ENCODE measurements around the gene RAB43.
"Not testable (repeated sequence)": the region's sequence is repeated elsewhere in the genome, so short reads cannot be mapped to it uniquely, and the experiment has no call there.

The RAB43 gene

GRCh38 chr3:129122412-129123011 lies 908 bp upstream of the RAB43 start:
- DNase-seq (ENCODE audit: low read depth in 2 of 3, low spot score in 1 of 3): no peak

GRCh38 chr3:129121016-129121791 lies 400 bp downstream of the RAB43 start:
- DNase-seq (ENCODE audit: low read depth in 2 of 3, low spot score in 1 of 3): no peak

GRCh38 chr3:129120254-129121004 lies 1.2 kb downstream of the RAB43 start:
- peak; percentile 89 to 90 (median 89) for DNase-seq (ENCODE audit: low read depth in 2 of 3, low spot score in 1 of 3)

- no peak for DNase-seq (ENCODE audit: low read depth in 2 of 3, low spot score in 1 of 3)
Observed at GRCh38 chr3:129119365-129120100, 2.1 kb downstream of the RAB43 start.

GRCh38 chr3:129118745-129119144 lies 2.9 kb downstream of the RAB43 start:
- DNase-seq (ENCODE audit: low read depth in 2 of 3, low spot score in 1 of 3): peak in 1 of 3 donors; percentile 47

GRCh38 chr3:129117134-129117533 lies 4.5 kb downstream of the RAB43 start:
- no peak for DNase-seq (ENCODE audit: low read depth in 2 of 3, low spot score in 1 of 3)

GRCh38 chr3:129116482-129116946 lies 5.1 kb downstream of the RAB43 start:
- no peak for DNase-seq (ENCODE audit: low read depth in 2 of 3, low spot score in 1 of 3)

GRCh38 chr3:129114455-129114854 lies 7.1 kb downstream of the RAB43 start:
- DNase-seq (ENCODE audit: low read depth in 2 of 3, low spot score in 1 of 3): no peak

GRCh38 chr3:129112308-129113052 lies 9.1 kb downstream of the RAB43 start:
- DNase-seq (ENCODE audit: low read depth in 2 of 3, low spot score in 1 of 3): no peak

GRCh38 chr3:129111076-129111780 lies 10.4 kb downstream of the RAB43 start:
- not testable (repeated sequence) for DNase-seq (ENCODE audit: low read depth in 2 of 3, low spot score in 1 of 3)

GRCh38 chr3:129107793-129108192 lies 13.8 kb downstream of the RAB43 start:
- no peak for DNase-seq (ENCODE audit: low read depth in 2 of 3, low spot score in 1 of 3)

GRCh38 chr3:129106866-129107565 lies 14.6 kb downstream of the RAB43 start:
- no peak for DNase-seq (ENCODE audit: low read depth in 2 of 3, low spot score in 1 of 3)

- DNase-seq (ENCODE audit: low read depth in 2 of 3, low spot score in 1 of 3): no peak
Observed at GRCh38 chr3:129106320-129106719, 15.3 kb downstream of the RAB43 start.

GRCh38 chr3:129105862-129106261 lies 15.7 kb downstream of the RAB43 start:
- DNase-seq (ENCODE audit: low read depth in 2 of 3, low spot score in 1 of 3): no peak

GRCh38 chr3:129104498-129105079 lies 17.0 kb downstream of the RAB43 start:
- no peak for DNase-seq (ENCODE audit: low read depth in 2 of 3, low spot score in 1 of 3)

- no peak for DNase-seq (ENCODE audit: low read depth in 2 of 3, low spot score in 1 of 3)
Observed at GRCh38 chr3:129104051-129104450, 17.6 kb downstream of the RAB43 start.

- DNase-seq (ENCODE audit: low read depth in 2 of 3, low spot score in 1 of 3): no peak
Observed at GRCh38 chr3:129103296-129103695, 18.3 kb downstream of the RAB43 start.

GRCh38 chr3:129101370-129102138 lies 20.1 kb downstream of the RAB43 start:
- no peak for DNase-seq (ENCODE audit: low read depth in 2 of 3, low spot score in 1 of 3)
